ENCODE results near the gene GPR173. TPM values are rescaled to one million over a fixed set of nuclear protein-coding genes. Genes with fewer than 3 reads are reported as not detected.

The GPR173 gene
- total RNA-seq, 2 donors from 2014 or later, result 2.3 to 2.7 TPM

GRCh38 chrX:53072418-53073114 is 24.0 kb downstream of the GPR173 start:
- ATAC-seq (ENCODE audit: insufficient number of reproducible peaks, low FRiP score, low read depth), result no peak
- Histone ChIP-seq H3K27me3 (replicated peaks; ENCODE audit: insufficient read depth) (no peaks in the 10 kb centered on the region), H3K4me3 (peak overlapping the region; percentile 67), H3K27ac (peak overlapping the region; percentile 82 to 84), H3K36me3 (no peaks in the 10 kb centered on the region), H3K9me3 (no peaks in the 10 kb centered on the region), H3K4me1 (ENCODE audit: control insufficient read depth in 1 of 2, low read depth in 2 of 2) (no peaks in the 10 kb centered on the region)
- no peak for TF ChIP-seq CTCF (IDR thresholded peaks at IDR 0.05)
- no peak for DNase-seq (ENCODE audit: low spot score)

GRCh38 chrX:53073115-53073586 is 24.6 kb downstream of the GPR173 start:
- DNase-seq (ENCODE audit: low spot score), result no peak
- ATAC-seq (ENCODE audit: insufficient number of reproducible peaks, low FRiP score, low read depth), result no peak
- H3K9me3 ChIP-seq, result no peaks in the 10 kb centered on the region
- H3K27me3 ChIP-seq (replicated peaks; ENCODE audit: insufficient read depth), result no peaks in the 10 kb centered on the region
- peak overlapping the region; percentile 82 to 84 for H3K27ac ChIP-seq
- H3K36me3 ChIP-seq, result no peaks in the 10 kb centered on the region
- H3K4me3 ChIP-seq, result no peak overlapping the region
- no peak for TF ChIP-seq CTCF (IDR thresholded peaks at IDR 0.05)
- no peaks in the 10 kb centered on the region for H3K4me1 ChIP-seq (ENCODE audit: control insufficient read depth in 1 of 2, low read depth in 2 of 2)

GRCh38 chrX:53075011-53075410 is 26.4 kb downstream of the GPR173 start:
- Histone ChIP-seq H3K4me1 (ENCODE audit: control insufficient read depth in 1 of 2, low read depth in 2 of 2) (no peaks in the 10 kb centered on the region), H3K27me3 (replicated peaks; ENCODE audit: insufficient read depth) (no peaks in the 10 kb centered on the region), H3K9me3 (no peaks in the 10 kb centered on the region), H3K27ac (no peak overlapping the region), H3K36me3 (no peaks in the 10 kb centered on the region), H3K4me3 (no peak overlapping the region)
- ATAC-seq (ENCODE audit: insufficient number of reproducible peaks, low FRiP score, low read depth) (no peak), DNase-seq (ENCODE audit: low spot score) (no peak)
- TF ChIP-seq CTCF (IDR thresholded peaks at IDR 0.05), result no peak

GRCh38 chrX:53076671-53077070 is 28.1 kb downstream of the GPR173 start:
- no peaks in the 10 kb centered on the region for H3K27me3 ChIP-seq (replicated peaks; ENCODE audit: insufficient read depth)
- no peak overlapping the region for H3K27ac ChIP-seq
- no peaks in the 10 kb centered on the region for H3K36me3 ChIP-seq
- no peaks in the 10 kb centered on the region for H3K9me3 ChIP-seq
- DNase-seq (ENCODE audit: low spot score) (no peak), ATAC-seq (ENCODE audit: insufficient number of reproducible peaks, low FRiP score, low read depth) (no peak)
- no peak for TF ChIP-seq CTCF (IDR thresholded peaks at IDR 0.05)
- H3K4me1 ChIP-seq (ENCODE audit: control insufficient read depth in 1 of 2, low read depth in 2 of 2), result no peaks in the 10 kb centered on the region
- H3K4me3 ChIP-seq, result no peak overlapping the region

- Histone ChIP-seq H3K4me3 (no peak overlapping the region), H3K27ac (no peak overlapping the region), H3K9me3 (no peaks in the 10 kb centered on the region), H3K36me3 (no peaks in the 10 kb centered on the region), H3K27me3 (replicated peaks; ENCODE audit: insufficient read depth) (no peaks in the 10 kb centered on the region), H3K4me1 (ENCODE audit: control insufficient read depth in 1 of 2, low read depth in 2 of 2) (no peaks in the 10 kb centered on the region)
- TF ChIP-seq CTCF (IDR thresholded peaks at IDR 0.05), result no peak
- ATAC-seq (ENCODE audit: insufficient number of reproducible peaks, low FRiP score, low read depth) (no peak), DNase-seq (ENCODE audit: low spot score) (no peak)
Observed at GRCh38 chrX:53077207-53078197, 28.9 kb downstream of the GPR173 start.

Data from thoracic aorta (tissue), 2 donors.